Ureter (tissue), 1 donor: ENCODE data around the gene ARHGAP6. TPM values are rescaled to one million over a fixed set of nuclear protein-coding genes. Genes with fewer than 3 reads are reported as not detected.
"Not testable (repeated sequence)": the region's sequence is repeated elsewhere in the genome, so short reads cannot be mapped to it uniquely, and the experiment has no call there.

Source experiments
- DNase-seq: peaks from one replicate; pipeline ENCODE4 v3.0.0-alpha.2; 2020; ENCODE audit warnings: low spot score
- total RNA-seq: library from RNA; stranded (reverse); gene quantifications from one replicate; pipeline ENCODE4 v1.2.4, GENCODE V29; 2023
- donor health status: DM: yes; HTN: yes; CAD: no.

The ARHGAP6 gene
- total RNA-seq, 1 donor from 2014 or later = 29.6 TPM

DNA sequence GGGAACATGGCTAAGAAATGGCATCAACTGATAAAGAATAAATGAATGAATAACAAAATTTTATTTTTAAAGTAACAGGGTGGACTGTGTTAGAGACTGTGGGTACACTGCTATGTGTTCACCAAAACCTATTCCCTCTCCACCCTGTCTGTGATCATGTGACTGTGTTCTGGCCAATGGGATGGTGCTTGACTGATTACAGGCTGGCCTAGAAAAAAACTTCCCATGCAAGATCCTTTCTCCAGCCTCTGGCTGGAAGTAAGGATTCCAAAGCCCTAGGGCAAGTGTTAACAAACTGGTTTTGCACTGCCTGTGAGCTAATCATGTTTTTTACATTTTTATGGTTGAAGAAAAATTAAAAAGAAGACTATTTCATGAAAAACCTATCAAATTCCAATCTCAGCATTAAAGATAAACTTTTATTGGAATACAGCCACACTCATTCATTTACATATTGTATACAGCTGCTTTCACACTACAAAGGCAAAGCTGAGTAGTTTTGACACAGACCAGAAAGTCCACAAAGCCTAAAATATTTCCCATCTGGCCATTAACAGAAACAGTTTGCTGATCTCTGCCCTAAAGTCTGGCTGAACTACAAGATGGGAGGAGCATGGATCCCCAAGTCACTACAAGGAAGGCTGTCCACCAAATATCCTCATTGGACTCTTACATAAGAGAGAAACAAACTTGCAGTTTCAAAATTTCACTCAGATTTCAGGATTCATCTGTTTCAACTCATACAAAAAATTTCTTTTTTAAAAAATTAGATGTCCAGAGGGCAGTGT is 133.2 kb downstream of the ARHGAP6 start:
- DNase-seq = no peak

DNA sequence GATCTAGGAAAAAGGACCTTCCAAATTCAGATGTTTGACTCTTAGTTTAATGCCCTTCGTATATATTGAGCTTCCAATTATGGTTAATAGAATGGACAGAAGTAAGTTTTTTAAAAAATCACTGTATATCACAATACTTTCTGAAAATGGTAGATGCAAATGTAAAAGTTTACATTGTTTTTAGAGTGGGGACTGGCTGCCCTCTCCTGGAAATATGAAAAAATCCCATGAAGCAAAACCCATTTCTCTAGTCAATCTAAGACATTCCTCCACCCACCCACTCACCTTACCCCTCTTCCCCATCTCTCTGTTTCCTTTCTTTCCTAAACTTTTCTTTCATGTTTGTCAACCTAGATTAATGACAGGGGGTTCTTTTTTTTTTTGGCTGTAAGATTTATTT is 134.5 kb downstream of the ARHGAP6 start:
- no peak for DNase-seq

DNA sequence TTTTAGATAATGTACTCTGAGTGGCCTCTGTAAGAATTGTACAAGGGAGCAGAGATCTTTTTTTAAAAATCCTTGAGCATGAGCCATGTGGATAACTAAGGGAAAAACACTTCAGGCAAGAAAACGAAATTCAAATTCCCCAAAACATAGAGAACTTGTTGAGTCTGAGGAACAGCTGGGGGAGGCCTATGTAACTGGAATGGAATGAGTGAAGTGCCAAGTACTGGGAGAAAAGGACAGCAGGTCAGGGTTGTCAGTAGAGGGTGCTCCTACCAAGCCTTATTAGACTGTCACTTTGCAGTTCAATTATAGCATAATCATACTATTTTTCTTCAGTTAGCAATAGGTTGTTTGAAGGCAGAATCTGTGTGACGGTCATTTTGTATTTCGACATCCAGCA is 135.1 kb downstream of the ARHGAP6 start:
- DNase-seq = no peak

DNA sequence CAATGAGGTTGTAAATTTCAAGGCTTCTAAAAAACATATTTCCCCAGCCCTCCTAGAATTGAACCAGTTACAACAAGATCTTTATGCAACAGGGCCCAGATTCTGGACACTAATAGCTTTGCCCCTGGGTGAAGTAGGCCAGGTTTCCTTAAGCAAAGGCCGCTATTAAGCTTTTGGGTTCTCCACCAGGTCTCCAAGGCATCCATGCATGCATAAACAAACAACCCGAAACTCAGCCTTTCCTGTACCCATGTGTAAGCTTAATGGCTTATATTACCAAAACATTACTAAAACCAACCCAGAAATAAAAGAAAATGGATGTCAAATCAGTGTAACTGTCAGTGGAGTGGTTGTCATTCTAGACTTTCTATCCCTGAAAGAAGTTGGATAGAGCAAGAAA is 137.1 kb downstream of the ARHGAP6 start:
- DNase-seq = no peak

DNA sequence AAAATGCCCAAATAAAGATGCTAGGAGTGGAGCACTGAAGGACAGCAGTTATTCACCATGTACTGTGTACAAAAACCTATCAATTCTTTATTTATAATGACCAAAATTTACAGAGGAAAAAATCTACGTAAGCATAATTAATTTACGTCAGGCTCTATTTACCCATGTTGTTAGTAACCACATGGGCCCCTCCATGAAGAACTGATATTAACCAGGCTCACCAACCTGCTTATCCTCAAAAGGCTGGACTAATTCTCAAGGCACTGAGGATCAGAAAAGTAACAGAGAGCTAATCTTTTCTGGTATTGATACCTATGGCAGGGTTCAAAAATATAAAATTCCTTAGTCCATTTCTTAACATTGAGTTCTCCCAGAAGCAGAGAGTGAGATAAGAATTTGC is 140.0 kb downstream of the ARHGAP6 start:
- DNase-seq = no peak

GRCh38 chrX:11519234-11519633 is 146.5 kb downstream of the ARHGAP6 start:
- DNase-seq = not testable (repeated sequence)

DNA sequence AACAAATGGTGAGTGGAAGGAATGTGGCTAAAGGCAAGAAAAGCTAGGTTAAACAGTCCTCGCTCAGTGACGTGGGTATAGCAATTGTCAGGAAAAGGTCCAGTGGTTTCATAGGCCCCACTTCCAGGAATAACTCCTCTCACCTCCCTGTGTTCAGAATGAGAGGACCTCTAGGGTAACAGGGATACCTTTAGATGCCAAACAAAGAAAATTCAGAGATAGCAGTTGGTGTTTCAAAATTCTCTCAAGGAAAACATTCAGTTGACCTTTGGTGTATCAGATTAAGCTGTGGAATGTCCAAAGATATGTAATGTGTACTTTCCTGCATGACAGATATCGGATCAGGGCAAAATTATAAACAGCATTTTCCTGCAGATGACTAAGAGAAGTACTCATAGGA is 155.9 kb downstream of the ARHGAP6 start:
- DNase-seq = no peak

- no peak for DNase-seq
Observed at GRCh38 chrX:11504234-11504633, 161.5 kb downstream of the ARHGAP6 start.

GRCh38 chrX:11499076-11500044 is 166.4 kb downstream of the ARHGAP6 start:
- DNase-seq = no peak

DNA sequence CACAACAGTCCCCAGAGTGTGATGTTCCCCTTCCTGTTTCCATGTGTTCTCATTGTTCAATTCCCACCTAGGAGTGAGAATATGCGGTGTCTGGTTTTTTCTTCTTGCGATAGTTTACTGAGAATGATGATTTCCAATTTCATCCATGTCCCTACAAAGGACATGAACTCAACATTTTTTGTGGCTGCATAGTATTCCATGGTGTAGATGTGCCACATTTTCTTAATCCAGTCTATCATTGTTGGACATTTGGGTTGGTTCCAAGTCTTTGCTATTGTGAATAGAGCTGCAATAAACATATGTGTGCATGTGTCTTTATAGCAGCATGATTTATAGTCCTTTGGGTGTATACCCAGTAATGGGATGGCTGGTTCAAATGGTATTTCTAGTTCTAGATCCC is 174.3 kb downstream of the ARHGAP6 start:
- DNase-seq = not testable (repeated sequence)

DNA sequence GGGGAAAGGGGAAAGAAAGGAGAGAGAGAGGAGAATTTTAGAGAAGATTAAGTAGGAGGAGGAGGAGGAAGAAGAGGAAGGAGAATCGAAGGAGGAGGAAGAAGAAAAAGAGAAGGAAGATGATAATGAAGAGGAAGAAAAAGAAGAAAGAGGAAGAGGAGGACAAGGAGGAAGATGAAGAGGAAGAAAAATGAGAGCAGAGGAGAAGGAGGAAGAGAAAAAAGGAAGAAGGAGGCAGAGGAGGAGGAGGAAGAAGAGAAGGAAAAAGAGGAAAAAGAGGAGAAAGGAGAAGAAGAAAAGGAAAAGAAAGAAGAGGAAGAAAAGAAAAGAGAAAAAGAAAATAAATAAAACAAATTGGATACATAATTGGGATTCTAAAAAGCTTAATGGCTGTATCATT is 181.4 kb downstream of the ARHGAP6 start:
- no peak for DNase-seq

DNA sequence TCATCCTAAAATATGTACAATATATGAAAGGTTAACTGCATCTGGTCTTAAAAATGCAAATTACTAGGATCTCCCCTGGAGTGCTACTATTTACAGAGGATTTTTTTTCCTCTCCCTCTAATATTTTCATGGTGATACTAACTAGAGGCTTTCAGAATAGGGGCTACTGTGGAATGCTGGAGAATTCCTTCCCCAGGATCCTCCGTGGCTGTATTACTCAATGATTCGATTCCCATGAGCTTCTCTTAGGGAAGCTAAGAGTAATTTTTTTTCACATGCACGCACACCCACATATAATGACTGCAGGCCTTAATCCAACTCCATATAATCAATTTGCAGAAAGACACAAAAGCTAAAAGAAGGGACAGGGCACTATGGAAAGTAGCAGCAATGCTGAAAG is 184.7 kb downstream of the ARHGAP6 start:
- no peak for DNase-seq

DNA sequence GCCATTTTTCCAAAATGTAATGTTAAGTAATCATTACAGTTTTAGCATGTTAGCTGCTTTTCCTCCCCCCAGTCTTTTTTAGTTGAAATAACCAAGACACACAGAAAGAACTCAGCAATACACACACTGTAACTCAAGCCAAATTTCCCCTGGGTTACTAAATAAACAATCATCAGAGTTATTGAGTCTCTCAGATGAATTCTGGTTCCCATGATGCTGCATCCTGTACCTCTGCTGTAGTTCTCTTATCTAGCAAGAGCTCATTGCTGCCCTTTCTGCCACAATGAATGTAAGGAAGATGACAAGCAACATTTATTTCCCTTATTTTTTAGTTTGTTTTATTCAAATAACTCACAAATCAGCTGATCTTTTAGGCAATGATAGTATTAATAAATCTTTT is 185.1 kb downstream of the ARHGAP6 start:
- no peak for DNase-seq

- no peak for DNase-seq
Observed at GRCh38 chrX:11478911-11479310, 186.8 kb downstream of the ARHGAP6 start.

DNA sequence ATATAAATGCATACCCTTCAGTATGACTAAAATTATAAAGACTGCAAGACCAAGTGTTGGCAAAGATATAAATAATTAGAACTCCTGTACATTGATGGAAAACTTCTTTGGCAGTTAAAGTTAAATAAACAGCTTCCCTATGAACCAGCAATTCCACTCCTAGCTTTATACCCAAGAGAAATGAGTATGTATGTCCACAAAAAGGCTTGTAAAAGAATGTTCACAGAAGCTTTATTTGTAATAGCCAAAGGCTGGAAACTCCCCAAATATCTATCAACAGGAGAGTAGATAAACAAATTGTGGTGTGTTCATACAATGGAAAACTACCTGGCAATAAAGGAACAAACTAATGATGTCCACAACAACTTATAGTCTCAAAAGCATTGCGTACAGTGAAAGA is 187.7 kb downstream of the ARHGAP6 start:
- no peak for DNase-seq

DNA sequence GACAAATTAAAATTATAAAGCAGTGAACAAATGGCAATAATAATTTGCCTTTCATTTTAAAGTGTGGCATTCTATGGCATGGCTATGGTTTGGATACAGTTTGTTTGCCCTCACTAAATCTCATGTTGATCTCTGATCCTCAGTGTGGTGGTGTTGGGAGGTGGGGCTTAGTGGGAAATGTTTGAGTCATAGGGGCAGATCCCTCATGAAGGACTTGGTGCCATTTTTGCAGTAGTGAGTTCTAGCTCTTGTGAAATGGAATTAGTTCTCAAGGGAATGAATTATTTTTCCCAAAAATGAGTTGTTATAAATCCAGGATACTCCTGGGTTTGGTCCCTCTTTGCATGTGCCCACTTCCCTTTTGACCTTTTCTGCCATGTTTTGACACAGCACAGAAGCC is 191.1 kb downstream of the ARHGAP6 start:
- no peak for DNase-seq

DNA sequence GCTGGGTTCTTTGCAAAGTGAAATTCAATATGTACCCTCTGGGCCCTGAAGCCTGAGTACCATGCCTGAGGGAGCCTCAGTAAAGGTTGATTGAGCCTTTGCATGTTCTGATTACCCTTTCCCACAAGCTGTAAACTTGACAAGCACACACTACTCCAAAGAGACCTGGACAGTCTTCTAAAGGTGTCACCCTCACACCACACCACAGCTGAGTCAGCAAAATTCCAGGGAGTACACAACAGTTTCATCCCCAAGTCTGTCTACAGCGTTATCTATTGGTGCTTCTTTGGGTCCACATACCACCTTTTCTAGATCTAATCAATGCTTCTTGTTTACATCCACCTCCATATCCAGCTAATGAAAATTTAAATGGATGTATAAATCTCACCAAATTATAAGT is 191.7 kb downstream of the ARHGAP6 start:
- DNase-seq = no peak

GRCh38 chrX:11472879-11473278 is 192.8 kb downstream of the ARHGAP6 start:
- no peak for DNase-seq

DNA sequence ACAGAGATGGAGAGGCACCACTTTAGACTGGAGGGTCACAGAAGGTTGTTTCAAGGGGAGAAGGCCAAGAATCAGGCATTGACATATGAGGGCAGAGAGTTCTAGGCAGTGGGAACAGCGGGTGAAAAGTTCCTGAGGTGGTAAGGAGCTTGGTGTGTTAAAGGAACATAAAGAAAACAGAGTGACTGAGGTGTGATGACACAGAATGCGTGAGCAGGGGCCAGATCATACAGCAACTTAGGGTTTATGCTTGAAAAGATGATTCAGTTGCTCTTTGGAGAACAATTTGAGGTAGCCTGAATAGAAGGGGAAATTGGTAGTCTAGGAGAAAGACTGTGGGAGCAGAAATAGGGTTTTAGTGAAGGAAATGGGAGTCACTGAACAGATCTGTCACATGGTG is 193.3 kb downstream of the ARHGAP6 start:
- no peak for DNase-seq

GRCh38 chrX:11470250-11470974 is 195.3 kb downstream of the ARHGAP6 start:
- DNase-seq = no peak

DNA sequence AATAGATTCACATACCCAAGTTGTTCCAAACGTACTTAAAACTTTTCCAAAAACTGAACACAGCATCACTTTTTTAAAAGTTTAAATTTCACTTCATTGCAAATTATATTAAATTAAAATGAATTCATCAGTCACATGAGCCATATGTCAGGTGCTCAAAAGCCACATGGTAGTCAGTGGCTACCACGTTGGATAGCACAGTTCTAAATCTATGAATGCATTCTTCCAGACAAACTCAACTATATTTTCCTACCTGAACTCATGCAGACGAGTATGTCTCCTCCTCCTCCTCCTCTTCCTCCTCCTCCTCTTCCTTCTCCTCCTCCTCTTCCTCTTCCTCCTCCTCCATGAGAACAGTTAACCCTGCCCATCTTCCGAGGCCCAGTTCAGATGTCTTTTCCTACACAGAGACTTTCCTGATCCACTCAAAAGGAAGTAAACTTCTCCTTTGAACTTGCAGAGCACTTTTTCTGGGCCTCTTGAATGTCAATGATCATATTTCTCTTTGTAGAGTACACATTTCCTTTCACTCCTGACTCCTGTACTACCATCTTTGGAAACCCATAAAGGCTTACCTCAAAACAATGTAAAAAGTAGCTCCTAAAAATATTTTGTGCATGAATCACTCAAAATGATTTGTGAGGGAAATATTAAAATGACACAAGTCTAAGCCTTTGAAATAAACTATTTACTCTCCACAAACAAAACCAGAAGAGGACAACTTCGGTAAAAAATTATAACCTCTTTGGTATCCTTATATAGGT is 199.9 kb downstream of the ARHGAP6 start:
- DNase-seq = no peak
